Measurements from ENCODE around the gene DENND4A. TPM values are rescaled to one million over a fixed set of nuclear protein-coding genes. Genes with fewer than 3 reads are reported as not detected.

DENND4A gene
- total and polyA plus RNA-seq, 2 experiments from 2014 or later, result 5.6 to 10.9 TPM

DNA sequence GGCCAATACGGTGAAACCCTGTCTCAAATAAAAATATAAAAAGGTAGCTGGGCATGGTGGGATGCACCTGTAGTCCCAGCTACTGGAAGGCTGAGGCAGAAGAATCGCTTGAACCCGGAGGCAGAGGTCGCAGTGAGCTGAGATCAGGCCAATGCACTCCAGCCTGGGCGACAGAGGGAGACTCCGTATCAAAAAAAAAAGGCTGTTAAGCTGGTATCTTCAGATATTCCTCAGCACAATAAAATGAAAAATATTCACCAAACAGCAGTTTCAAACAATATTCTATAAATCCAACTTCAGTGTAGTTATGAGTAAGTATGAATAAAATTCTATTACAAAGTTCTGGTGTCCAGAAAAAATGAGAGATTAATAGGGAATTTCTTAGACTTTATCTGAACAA, 14.2 kb downstream of the DENND4A start:
- Histone ChIP-seq H3K4me2 (ENCODE audit: unreplicated experiment) (no peak overlapping the region), H3F3A (ENCODE audit: insufficient read depth) (no peaks in the 10 kb centered on the region), H3K9me3 (ENCODE audit: low read depth) (no peaks in the 10 kb centered on the region), H2AFZ (no peak overlapping the region), H3K27ac (no peak overlapping the region), H3K36me3 (ENCODE audit: low read depth) (no peaks in the 10 kb centered on the region), H4K20me1 (ENCODE audit: insufficient read depth) (no peaks in the 10 kb centered on the region), H3K79me2 (ENCODE audit: insufficient read depth) (peaks cover 95% of the 10 kb centered on the region), H3K9me2 (ENCODE audit: insufficient read depth) (no peaks in the 10 kb centered on the region), H3K9ac (no peak overlapping the region), H3K4me3 (no peak overlapping the region), H3K4me1 (ENCODE audit: insufficient read depth) (0 out of 2 replicates have a peak, but pooled peaks cover 3% of the 10 kb centered on the region), H3K27me3 (replicated peaks; ENCODE audit: insufficient read depth) (no peaks in the 10 kb centered on the region)
- WGBS, 2 experiments (ENCODE audit: low coverage in 1 of 2, low lambda C conversion rate in 2 of 2, missing lambda C conversion rate in 2 of 2), result 87 to 93% methylated on average over 6 of the region's 6 CpGs
- no peak for DNase-seq
- in situ Hi-C loops (cut with MboI), result no loop called here
- no peak for TF ChIP-seq EZH2phosphoT487 (IDR thresholded peaks at IDR 0.05; ENCODE audit: insufficient read depth, low read depth)
- TF ChIP-seq EZH2 (IDR thresholded peaks at IDR 0.05; ENCODE audit: insufficient read depth, poor library complexity, severe bottlenecking), result no peak

DNA sequence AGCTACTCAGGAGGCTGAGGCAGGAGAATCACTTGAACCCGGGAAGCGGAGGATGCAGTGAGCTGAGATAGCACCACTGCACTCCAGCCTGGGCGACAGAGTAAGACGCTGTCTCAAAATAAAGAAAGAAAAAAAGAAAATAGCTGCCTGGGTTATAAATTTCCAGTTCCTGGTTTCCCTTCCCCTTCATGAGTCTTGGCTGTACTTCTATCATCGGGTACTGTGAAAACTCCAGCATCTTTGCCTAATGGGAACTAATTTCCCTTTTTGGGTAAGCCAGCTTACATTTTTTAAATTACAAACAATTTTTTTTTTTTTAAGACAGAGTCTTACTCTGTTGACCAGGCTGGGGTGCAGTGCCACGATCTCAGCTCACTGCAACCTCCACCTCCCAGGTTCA, 15.0 kb downstream of the DENND4A start:
- DNase-seq, result no peak
- no peak overlapping the region for H3K4me2 ChIP-seq (ENCODE audit: unreplicated experiment)
- H3K9me3 ChIP-seq (ENCODE audit: low read depth), result no peaks in the 10 kb centered on the region
- TF ChIP-seq EZH2phosphoT487 (IDR thresholded peaks at IDR 0.05; ENCODE audit: insufficient read depth, low read depth) (no peak), EZH2 (IDR thresholded peaks at IDR 0.05; ENCODE audit: insufficient read depth, poor library complexity, severe bottlenecking) (no peak)
- no peaks in the 10 kb centered on the region for H3K9me2 ChIP-seq (ENCODE audit: insufficient read depth)
- H3K27ac ChIP-seq, result no peak overlapping the region
- 0 out of 2 replicates have a peak, but pooled peaks cover 3% of the 10 kb centered on the region for H3K4me1 ChIP-seq (ENCODE audit: insufficient read depth)
- no peak overlapping the region for H3K4me3 ChIP-seq
- in situ Hi-C loops (cut with MboI), result no loop called here
- 96 to 98% methylated on average over 6 of the region's 6 CpGs for WGBS, 2 experiments (ENCODE audit: low coverage in 1 of 2, low lambda C conversion rate in 2 of 2, missing lambda C conversion rate in 2 of 2)
- H3K36me3 ChIP-seq (ENCODE audit: low read depth), result no peaks in the 10 kb centered on the region
- no peaks in the 10 kb centered on the region for H3K27me3 ChIP-seq (replicated peaks; ENCODE audit: insufficient read depth)
- no peaks in the 10 kb centered on the region for H3F3A ChIP-seq (ENCODE audit: insufficient read depth)
- H2AFZ ChIP-seq, result no peak overlapping the region
- H3K79me2 ChIP-seq (ENCODE audit: insufficient read depth), result peaks cover 93% of the 10 kb centered on the region
- H4K20me1 ChIP-seq (ENCODE audit: insufficient read depth), result no peaks in the 10 kb centered on the region
- no peak overlapping the region for H3K9ac ChIP-seq

GRCh38 chr15:65773386-65774111, 18.5 kb downstream of the DENND4A start:
- Histone ChIP-seq H3K27me3 (replicated peaks; ENCODE audit: insufficient read depth) (no peaks in the 10 kb centered on the region), H4K20me1 (ENCODE audit: insufficient read depth) (no peaks in the 10 kb centered on the region), H3K9me2 (ENCODE audit: insufficient read depth) (no peaks in the 10 kb centered on the region), H3K4me2 (ENCODE audit: unreplicated experiment) (no peak overlapping the region), H3K9ac (no peak overlapping the region), H3K4me1 (ENCODE audit: insufficient read depth) (0 out of 2 replicates have a peak, but pooled peaks cover 3% of the 10 kb centered on the region), H3K4me3 (no peak overlapping the region), H3F3A (ENCODE audit: insufficient read depth) (no peaks in the 10 kb centered on the region), H3K27ac (no peak overlapping the region), H3K36me3 (ENCODE audit: low read depth) (no peaks in the 10 kb centered on the region), H3K79me2 (ENCODE audit: insufficient read depth) (peaks cover 91% of the 10 kb centered on the region), H3K9me3 (ENCODE audit: low read depth) (no peaks in the 10 kb centered on the region), H2AFZ (no peak overlapping the region)
- no peak for DNase-seq
- 91 to 93% methylated on average over 3 of the region's 3 CpGs for WGBS, 2 experiments (ENCODE audit: low coverage in 1 of 2, low lambda C conversion rate in 2 of 2, missing lambda C conversion rate in 2 of 2)
- TF ChIP-seq EZH2phosphoT487 (IDR thresholded peaks at IDR 0.05; ENCODE audit: insufficient read depth, low read depth) (no peak), EZH2 (IDR thresholded peaks at IDR 0.05; ENCODE audit: insufficient read depth, poor library complexity, severe bottlenecking) (no peak)
- in situ Hi-C loops (cut with MboI), result no loop called here

- no peak overlapping the region for H3K4me3 ChIP-seq
- no peak for DNase-seq
- no peaks in the 10 kb centered on the region for H3K9me3 ChIP-seq (ENCODE audit: low read depth)
- H3K27me3 ChIP-seq (replicated peaks; ENCODE audit: insufficient read depth), result no peaks in the 10 kb centered on the region
- H3K79me2 ChIP-seq (ENCODE audit: insufficient read depth), result peaks cover 91% of the 10 kb centered on the region
- no peaks in the 10 kb centered on the region for H3F3A ChIP-seq (ENCODE audit: insufficient read depth)
- TF ChIP-seq EZH2phosphoT487 (IDR thresholded peaks at IDR 0.05; ENCODE audit: insufficient read depth, low read depth), result no peak
- no peak for TF ChIP-seq EZH2 (IDR thresholded peaks at IDR 0.05; ENCODE audit: insufficient read depth, poor library complexity, severe bottlenecking)
- 0 out of 2 replicates have a peak, but pooled peaks cover 3% of the 10 kb centered on the region for H3K4me1 ChIP-seq (ENCODE audit: insufficient read depth)
- H2AFZ ChIP-seq, result no peak overlapping the region
- H4K20me1 ChIP-seq (ENCODE audit: insufficient read depth), result no peaks in the 10 kb centered on the region
- in situ Hi-C loops (cut with MboI), result no loop called here
- H3K27ac ChIP-seq, result no peak overlapping the region
- no peak overlapping the region for H3K9ac ChIP-seq
- 91 to 98% methylated on average over 2 of the region's 2 CpGs for WGBS, 2 experiments (ENCODE audit: low coverage in 1 of 2, low lambda C conversion rate in 2 of 2, missing lambda C conversion rate in 2 of 2)
- H3K4me2 ChIP-seq (ENCODE audit: unreplicated experiment), result no peak overlapping the region
- no peaks in the 10 kb centered on the region for H3K9me2 ChIP-seq (ENCODE audit: insufficient read depth)
- H3K36me3 ChIP-seq (ENCODE audit: low read depth), result no peaks in the 10 kb centered on the region
These were observed 19.2 kb downstream of the DENND4A start for GRCh38 chr15:65772930-65773329.

All from GM23248 (cell line).